ENCODE data around the gene PPM1L.

GRCh38 chr3:161020256-161020655 lies 264.2 kb downstream of the PPM1L start:
- TF ChIP-seq, protein P1, sequence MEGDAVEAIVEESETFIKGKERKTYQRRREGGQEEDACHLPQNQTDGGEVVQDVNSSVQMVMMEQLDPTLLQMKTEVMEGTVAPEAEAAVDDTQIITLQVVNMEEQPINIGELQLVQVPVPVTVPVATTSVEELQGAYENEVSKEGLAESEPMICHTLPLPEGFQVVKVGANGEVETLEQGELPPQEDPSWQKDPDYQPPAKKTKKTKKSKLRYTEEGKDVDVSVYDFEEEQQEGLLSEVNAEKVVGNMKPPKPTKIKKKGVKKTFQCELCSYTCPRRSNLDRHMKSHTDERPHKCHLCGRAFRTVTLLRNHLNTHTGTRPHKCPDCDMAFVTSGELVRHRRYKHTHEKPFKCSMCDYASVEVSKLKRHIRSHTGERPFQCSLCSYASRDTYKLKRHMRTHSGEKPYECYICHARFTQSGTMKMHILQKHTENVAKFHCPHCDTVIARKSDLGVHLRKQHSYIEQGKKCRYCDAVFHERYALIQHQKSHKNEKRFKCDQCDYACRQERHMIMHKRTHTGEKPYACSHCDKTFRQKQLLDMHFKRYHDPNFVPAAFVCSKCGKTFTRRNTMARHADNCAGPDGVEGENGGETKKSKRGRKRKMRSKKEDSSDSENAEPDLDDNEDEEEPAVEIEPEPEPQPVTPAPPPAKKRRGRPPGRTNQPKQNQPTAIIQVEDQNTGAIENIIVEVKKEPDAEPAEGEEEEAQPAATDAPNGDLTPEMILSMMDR (IDR thresholded peaks at IDR 0.05 in 2 of 3, conservative IDR thresholded peaks at IDR 0.05 in 1 of 3; ENCODE audit: borderline replicate concordance in 1 of 3, insufficient read depth in 1 of 3, low read depth in 2 of 3, low read length in 2 of 3): no peak
- no peak for TF ChIP-seq EZH2 (IDR thresholded peaks at IDR 0.05)
- TF ChIP-seq SIN3A (IDR thresholded peaks at IDR 0.05; ENCODE audit: low read depth): no peak
- no peak for TF ChIP-seq YY1 (IDR thresholded peaks at IDR 0.05; ENCODE audit: extremely low read depth, insufficient replicate concordance, low read depth, low read length)
- TF ChIP-seq POLR2A (IDR thresholded peaks at IDR 0.05; ENCODE audit: borderline replicate concordance, extremely low read depth, insufficient read depth, insufficient read length): no peak
- TF ChIP-seq TCF7L2 (IDR thresholded peaks at IDR 0.05; ENCODE audit: borderline replicate concordance, extremely low read depth, insufficient read depth, insufficient read length): no peak
- no peak for TF ChIP-seq MAX (IDR thresholded peaks at IDR 0.05)
- no peak for TF ChIP-seq POLR2AphosphoS5 (IDR thresholded peaks at IDR 0.05; ENCODE audit: low read depth, low read length)
- TF ChIP-seq EZH2phosphoT487 (IDR thresholded peaks at IDR 0.05; ENCODE audit: borderline replicate concordance): no peak

All from HCT116 (cell line).